ENCODE data around the gene MBTD1. TPM values are rescaled to one million over a fixed set of nuclear protein-coding genes. Genes with fewer than 3 reads are reported as not detected.
A peak's percentile ranks its signal among the peaks of the same experiment; 100 is the strongest.
"Not testable (repeated sequence)": the region's sequence is repeated elsewhere in the genome, so short reads cannot be mapped to it uniquely, and the experiment has no call there.

The MBTD1 gene
- total and polyA plus RNA-seq, 9 donors, result 17.3 to 25.0 (median 20.6) TPM

DNA sequence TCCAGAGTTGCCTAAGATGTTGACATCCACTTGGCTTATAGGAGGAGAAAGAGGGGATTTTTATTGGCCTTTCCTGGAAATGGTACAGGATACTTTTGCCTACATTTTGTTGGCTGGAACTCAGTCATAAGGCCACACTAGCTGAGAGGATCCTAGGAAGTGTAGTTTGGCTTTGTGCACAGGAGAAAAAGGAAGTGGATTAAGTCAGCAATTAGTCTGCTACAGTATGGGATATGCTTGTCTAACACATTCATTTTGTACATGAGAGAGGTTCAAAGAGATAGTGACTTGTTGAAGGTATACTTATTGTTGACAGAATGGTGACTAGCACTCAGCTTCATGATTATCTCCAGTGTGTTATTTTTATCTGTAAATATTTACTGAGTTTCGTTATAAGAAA lies 10.8 kb upstream of the MBTD1 start:
- no peak overlapping the region for H3K27ac ChIP-seq (ENCODE audit: low read length)
- H3K4me3 ChIP-seq (ENCODE audit: low read length), result no peak overlapping the region
- no peaks in the 10 kb centered on the region for H3K4me1 ChIP-seq (ENCODE audit: control insufficient read depth, insufficient read depth, low read length)
- DNase-seq, result no peak
- peaks cover 32% of the 10 kb centered on the region for H3K36me3 ChIP-seq (ENCODE audit: control insufficient read depth, insufficient read depth, low read length)
- no peaks in the 10 kb centered on the region for H3K9me3 ChIP-seq (replicated peaks; ENCODE audit: control insufficient read depth, low read depth, low read length)
- H3K27me3 ChIP-seq (ENCODE audit: control insufficient read depth, insufficient read depth, low read length), result no peaks in the 10 kb centered on the region
- no CpG with 5 or more reads among the region's 1 CpG for WGBS (ENCODE audit: insufficient coverage)

DNA sequence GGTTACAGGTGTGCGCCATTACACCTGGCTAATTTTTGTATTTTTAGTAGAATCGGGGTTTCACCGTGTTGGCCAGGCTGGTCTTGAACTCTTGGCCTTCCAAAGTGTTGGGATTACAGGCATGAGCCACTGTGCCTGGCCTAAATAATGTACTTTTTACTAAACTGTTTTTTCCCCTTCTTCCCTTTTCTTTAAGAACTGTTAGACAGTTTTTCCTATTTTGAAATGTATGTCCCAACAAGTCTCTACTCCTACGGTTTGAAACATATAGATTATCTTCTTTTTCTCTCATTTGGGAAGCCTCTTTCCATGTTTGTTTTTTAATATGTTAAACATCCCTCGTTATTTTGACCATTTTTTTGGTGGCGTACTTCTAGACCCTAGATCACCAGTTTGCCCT lies 10.1 kb upstream of the MBTD1 start:
- Histone ChIP-seq H3K4me1 (ENCODE audit: control insufficient read depth, insufficient read depth, low read length) (no peaks in the 10 kb centered on the region), H3K27ac (ENCODE audit: low read length) (no peak overlapping the region), H3K9me3 (replicated peaks; ENCODE audit: control insufficient read depth, low read depth, low read length) (no peaks in the 10 kb centered on the region), H3K27me3 (ENCODE audit: control insufficient read depth, insufficient read depth, low read length) (no peaks in the 10 kb centered on the region), H3K36me3 (ENCODE audit: control insufficient read depth, insufficient read depth, low read length) (peaks cover 32% of the 10 kb centered on the region), H3K4me3 (ENCODE audit: low read length) (no peak overlapping the region)
- DNase-seq, result no peak
- no CpG with 5 or more reads among the region's 6 CpGs for WGBS (ENCODE audit: insufficient coverage)

DNA sequence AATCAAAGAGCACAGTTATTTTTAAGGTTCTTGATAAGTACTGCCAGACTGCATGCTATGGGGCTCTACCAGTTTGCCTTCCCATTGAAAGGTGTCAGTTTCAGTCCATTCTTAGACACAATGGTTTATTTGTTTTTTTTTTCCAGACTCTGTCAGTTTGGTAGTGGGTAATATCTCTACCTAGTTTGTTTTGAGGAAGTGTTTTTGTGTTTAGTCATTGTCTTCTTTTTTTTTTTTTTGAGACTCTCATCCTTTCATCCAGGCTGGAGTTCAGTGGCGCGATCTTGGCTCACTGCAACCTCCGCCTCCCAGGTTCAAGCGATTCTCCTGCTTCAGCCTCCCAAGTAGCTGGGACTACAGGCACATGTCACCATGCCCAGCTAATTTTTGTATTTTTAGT lies 4.6 kb upstream of the MBTD1 start:
- H3K4me1 ChIP-seq (ENCODE audit: control insufficient read depth, insufficient read depth, low read length), result peaks cover 10% of the 10 kb centered on the region
- H3K27ac ChIP-seq (ENCODE audit: low read length); DNase-seq; H3K4me3 ChIP-seq (ENCODE audit: low read length); H3K9me3 ChIP-seq (replicated peaks; ENCODE audit: control insufficient read depth, low read depth, low read length); H3K27me3 ChIP-seq (ENCODE audit: control insufficient read depth, insufficient read depth, low read length): not testable (repeated sequence)
- no CpG with 5 or more reads among the region's 4 CpGs for WGBS (ENCODE audit: insufficient coverage)
- peaks cover 22% of the 10 kb centered on the region for H3K36me3 ChIP-seq (ENCODE audit: control insufficient read depth, insufficient read depth, low read length)

DNA sequence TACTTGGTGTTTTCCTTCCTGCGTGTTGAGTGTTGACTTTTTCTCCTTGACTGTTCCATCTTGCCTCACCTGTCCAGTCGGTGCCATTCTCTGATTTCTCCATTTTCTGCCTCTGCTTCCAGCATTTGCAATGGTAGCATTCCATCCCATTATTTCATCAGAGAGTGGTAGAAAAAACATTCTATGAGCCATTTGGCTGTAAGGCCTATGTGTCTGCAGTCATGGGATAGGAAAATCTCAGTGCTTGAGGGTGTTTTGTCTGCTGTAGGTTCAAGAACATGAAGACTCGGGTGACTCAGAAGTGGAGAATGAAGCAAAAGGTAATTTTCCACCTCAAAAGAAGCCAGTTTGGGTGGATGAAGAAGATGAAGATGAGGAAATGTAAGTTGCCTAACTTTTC lies 3.2 kb upstream of the MBTD1 start:
- Histone ChIP-seq H3K4me3 (ENCODE audit: low read length) (no peak overlapping the region), H3K27me3 (ENCODE audit: control insufficient read depth, insufficient read depth, low read length) (no peaks in the 10 kb centered on the region), H3K27ac (ENCODE audit: low read length) (no peak overlapping the region), H3K9me3 (replicated peaks; ENCODE audit: control insufficient read depth, low read depth, low read length) (no peaks in the 10 kb centered on the region), H3K36me3 (ENCODE audit: control insufficient read depth, insufficient read depth, low read length) (peaks cover 14% of the 10 kb centered on the region), H3K4me1 (ENCODE audit: control insufficient read depth, insufficient read depth, low read length) (peaks cover 17% of the 10 kb centered on the region)
- no peak for DNase-seq
- 67% methylated on average over 1 of the region's 3 CpGs for WGBS (ENCODE audit: insufficient coverage)

DNA sequence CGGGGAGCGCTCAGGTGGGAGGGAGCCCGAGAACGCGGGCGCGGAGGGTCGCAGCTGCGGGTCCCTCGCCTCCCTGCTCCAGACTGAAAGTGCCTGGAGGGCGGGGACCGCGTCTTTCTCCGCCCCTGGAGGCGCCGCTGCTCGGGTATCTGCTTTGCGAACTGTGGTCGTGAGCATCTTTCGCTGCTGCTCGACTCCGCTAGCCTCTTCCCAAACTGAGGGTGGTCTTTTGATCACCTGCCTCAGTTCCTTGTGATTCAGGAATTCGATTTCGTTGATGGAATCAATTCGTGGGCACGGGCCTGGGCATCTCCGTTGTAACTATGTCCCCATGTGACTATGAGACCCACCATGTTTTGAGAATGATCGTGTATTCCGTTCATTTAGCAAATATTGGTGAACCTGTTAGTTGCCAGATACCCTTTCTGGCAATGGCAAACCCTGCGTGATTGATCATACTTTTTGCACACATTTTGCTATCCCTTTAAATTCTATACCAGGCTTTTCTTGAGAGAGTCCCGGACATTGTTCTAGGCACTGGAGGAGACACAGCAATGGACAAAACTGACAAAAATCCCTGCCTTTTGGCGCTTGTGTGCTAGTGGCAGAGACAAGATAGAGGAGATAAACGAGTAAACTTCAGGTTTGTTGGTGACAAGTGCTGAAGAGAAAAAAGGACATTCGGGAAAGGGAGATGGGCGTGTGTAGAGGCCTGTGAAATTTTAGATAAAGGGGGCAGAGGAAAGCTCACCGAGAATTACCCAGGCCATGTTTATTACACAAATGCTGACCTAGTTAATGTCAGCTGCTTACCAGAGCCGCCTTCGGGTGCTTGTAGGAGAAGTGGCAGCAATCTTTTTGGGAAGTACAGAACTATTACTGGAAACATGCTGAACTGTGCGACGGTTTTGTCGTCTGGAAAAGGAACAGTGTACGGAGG lies 1.4 kb upstream of the MBTD1 start:
- H3K4me3 ChIP-seq (ENCODE audit: low read length), result peak overlapping the region; percentile 91
- peaks cover 10% of the 10 kb centered on the region for H3K36me3 ChIP-seq (ENCODE audit: control insufficient read depth, insufficient read depth, low read length)
- H3K9me3 ChIP-seq (replicated peaks; ENCODE audit: control insufficient read depth, low read depth, low read length), result no peaks in the 10 kb centered on the region
- peaks cover 17% of the 10 kb centered on the region for H3K4me1 ChIP-seq (ENCODE audit: control insufficient read depth, insufficient read depth, low read length)
- 7% methylated on average over 39 of the region's 42 CpGs for WGBS (ENCODE audit: insufficient coverage)
- no peaks in the 10 kb centered on the region for H3K27me3 ChIP-seq (ENCODE audit: control insufficient read depth, insufficient read depth, low read length)
- DNase-seq, result peak; percentile 75
- H3K27ac ChIP-seq (ENCODE audit: low read length), result peak overlapping the region; percentile 78

DNA sequence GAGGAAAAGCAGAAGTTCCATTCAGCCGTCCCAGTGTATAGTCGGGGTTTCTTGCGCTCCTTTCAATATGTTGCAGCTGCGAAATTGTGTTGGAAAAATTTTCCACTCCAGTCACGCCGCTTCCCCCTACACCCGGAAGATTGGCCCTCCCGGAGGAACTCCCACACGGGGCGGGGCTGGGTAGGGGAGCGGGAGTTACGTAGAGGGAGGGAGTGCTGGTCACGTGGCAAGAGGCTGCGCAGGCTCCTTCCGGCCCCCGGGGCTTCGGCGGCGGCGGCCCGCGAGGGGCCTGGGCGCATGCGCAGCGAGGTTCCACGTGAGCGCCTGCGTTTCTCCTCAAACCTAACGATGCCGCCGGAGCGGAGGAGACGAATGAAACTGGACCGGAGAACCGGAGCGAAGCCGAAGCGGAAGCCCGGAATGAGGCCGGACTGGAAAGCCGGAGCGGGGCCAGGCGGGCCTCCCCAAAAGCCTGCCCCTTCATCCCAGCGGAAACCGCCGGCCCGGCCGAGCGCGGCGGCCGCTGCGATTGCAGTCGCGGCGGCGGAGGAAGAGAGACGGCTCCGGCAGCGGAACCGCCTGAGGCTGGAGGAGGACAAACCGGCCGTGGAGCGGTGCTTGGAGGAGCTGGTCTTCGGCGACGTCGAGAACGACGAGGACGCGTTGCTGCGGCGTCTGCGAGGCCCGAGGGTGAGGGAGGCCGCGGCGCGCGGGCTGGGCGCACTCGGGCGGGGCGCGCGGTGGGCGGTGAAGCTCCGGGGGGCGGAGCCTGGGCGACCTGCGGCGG lies 581 bp upstream of the MBTD1 start, which contains the start of gene UTP18:
Gene UTP18, plus strand, starts transcription at position 310 of the 787 bp plus-strand sequence. Its CDS starts 39 bp downstream, at position 349.
- H3K4me3 ChIP-seq (ENCODE audit: low read length), result peak within 1 kb of the TSS; percentile 91
- DNase-seq, result peak; percentile 99
- peak within 1 kb of the TSS; percentile 100 for H3K27ac ChIP-seq (ENCODE audit: low read length)
- peaks cover 17% of the 10 kb centered on the region for H3K4me1 ChIP-seq (ENCODE audit: control insufficient read depth, insufficient read depth, low read length)
- H3K9me3 ChIP-seq (replicated peaks; ENCODE audit: control insufficient read depth, low read depth, low read length), result no peaks in the 10 kb centered on the region
- no peaks in the 10 kb centered on the region for H3K27me3 ChIP-seq (ENCODE audit: control insufficient read depth, insufficient read depth, low read length)
- under 1% methylated on average over 85 of the region's 93 CpGs for WGBS (ENCODE audit: insufficient coverage)
- peaks cover 12% of the 10 kb centered on the region for H3K36me3 ChIP-seq (ENCODE audit: control insufficient read depth, insufficient read depth, low read length)

DNA sequence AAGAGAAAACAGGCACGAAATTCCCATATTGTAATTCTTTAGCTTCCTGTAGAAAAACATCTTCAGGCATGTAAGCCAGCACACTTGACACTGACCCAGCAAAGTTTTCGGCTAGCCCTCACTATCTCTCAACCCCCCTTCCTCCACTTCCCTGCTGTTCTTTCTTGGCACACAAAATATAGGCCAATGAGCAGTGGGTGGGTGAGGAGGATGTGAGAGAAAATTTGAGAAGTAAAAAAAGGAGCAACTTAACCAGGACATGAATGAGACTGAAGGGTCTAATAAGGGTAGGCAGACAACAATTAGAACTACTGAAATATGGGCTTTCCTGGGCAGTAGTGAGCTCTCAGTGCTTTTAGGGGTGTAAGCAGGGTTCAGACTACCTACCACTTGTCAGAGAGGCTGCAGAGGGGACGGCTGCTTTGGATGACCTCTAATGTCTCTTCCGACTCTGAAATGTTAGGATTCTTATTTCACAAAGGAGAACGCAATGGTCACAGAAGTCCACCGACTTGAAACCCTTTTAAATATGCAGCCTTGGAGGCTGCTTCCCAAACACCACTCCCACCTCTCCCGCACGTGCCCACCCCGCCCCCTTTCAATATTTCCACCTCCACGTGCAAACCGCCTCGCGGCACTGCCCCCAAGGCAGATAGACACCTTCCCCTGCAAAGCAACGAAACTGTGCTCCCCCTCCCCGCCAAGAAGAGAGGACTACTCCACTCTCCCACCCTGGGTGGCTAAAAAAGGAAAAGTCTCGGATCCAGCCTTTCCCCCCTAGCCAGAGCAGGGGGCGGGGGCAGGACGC lies 889 bp downstream of the MBTD1 start:
- peak; percentile 59 for DNase-seq
- peaks cover 9% of the 10 kb centered on the region for H3K36me3 ChIP-seq (ENCODE audit: control insufficient read depth, insufficient read depth, low read length)
- no peaks in the 10 kb centered on the region for H3K9me3 ChIP-seq (replicated peaks; ENCODE audit: control insufficient read depth, low read depth, low read length)
- peak overlapping the region; percentile 100 for H3K27ac ChIP-seq (ENCODE audit: low read length)
- peaks cover 17% of the 10 kb centered on the region for H3K4me1 ChIP-seq (ENCODE audit: control insufficient read depth, insufficient read depth, low read length)
- WGBS (ENCODE audit: insufficient coverage), result 0% methylated on average over 6 of the region's 18 CpGs
- H3K4me3 ChIP-seq (ENCODE audit: low read length), result peak overlapping the region; percentile 91
- H3K27me3 ChIP-seq (ENCODE audit: control insufficient read depth, insufficient read depth, low read length), result no peaks in the 10 kb centered on the region

DNA sequence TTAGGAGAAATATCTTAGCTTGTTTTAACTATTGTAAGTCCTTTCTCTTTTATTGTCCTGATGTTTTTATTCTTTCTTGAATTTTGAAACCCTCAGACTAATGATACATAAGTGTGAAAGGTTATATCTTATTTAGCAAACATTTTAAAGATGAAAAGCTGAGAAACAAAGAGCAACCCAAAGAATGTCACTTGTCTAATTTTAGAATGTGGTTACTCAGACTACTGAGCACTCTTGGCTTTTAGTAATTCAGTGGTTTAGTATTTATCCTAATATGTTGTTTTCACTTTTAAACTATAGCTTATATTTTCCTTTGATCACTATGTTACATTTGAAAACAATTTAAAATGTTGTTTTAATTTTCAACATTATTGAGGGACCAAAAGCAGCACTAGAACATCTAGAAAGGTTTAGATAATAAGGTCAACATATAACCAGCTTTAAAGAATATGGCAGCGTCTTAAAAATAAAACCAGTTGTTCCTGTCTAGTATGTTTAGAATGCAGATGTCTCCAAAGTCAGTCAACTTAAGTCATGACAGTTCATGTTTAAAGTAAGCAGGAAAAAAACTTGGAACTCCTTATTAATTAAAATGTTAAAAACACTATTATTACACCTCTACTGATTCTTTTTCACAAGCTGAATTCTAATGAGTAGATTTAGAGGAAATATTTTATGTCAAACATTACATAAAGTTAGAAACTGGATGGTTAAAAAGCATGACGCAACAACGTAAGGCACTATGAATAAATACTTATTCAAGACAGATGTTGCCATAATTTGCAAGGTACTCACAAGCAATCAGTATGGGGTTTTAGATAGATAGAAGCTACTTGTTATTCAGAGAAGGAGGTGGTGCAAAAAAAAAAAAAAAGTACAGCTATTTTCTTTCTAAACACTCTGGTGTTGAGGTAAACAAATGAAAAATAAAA lies 2.4 kb downstream of the MBTD1 start:
- no peak overlapping the region for H3K4me3 ChIP-seq (ENCODE audit: low read length)
- no peak for DNase-seq
- no CpG with 5 or more reads among the region's 3 CpGs for WGBS (ENCODE audit: insufficient coverage)
- peaks cover 6% of the 10 kb centered on the region for H3K36me3 ChIP-seq (ENCODE audit: control insufficient read depth, insufficient read depth, low read length)
- H3K9me3 ChIP-seq (replicated peaks; ENCODE audit: control insufficient read depth, low read depth, low read length), result no peaks in the 10 kb centered on the region
- no peaks in the 10 kb centered on the region for H3K27me3 ChIP-seq (ENCODE audit: control insufficient read depth, insufficient read depth, low read length)
- no peak overlapping the region for H3K27ac ChIP-seq (ENCODE audit: low read length)
- H3K4me1 ChIP-seq (ENCODE audit: control insufficient read depth, insufficient read depth, low read length), result peaks cover 17% of the 10 kb centered on the region

DNA sequence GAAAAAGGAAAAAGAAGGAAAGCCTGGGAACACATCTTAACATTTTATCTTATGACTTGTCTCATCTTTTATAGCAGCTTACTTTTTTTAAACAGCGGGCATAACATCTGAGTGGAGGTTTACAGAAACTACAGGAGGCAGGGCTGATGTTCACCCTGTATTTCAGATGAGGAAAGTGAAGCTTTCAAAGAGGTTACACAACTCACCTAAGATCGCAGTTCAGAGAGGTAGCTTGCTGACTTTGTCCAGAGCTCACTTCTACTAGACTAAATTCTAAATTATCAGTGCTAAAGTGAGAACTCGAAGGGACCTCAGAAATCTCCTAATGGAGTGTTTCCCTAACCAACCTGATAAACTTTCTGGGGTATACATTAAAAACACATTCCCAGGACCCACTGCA lies 3.7 kb downstream of the MBTD1 start:
- Histone ChIP-seq H3K27ac (ENCODE audit: low read length) (no peak overlapping the region), H3K4me1 (ENCODE audit: control insufficient read depth, insufficient read depth, low read length) (peaks cover 8% of the 10 kb centered on the region), H3K4me3 (ENCODE audit: low read length) (no peak overlapping the region), H3K9me3 (replicated peaks; ENCODE audit: control insufficient read depth, low read depth, low read length) (peaks cover 2% of the 10 kb centered on the region), H3K36me3 (ENCODE audit: control insufficient read depth, insufficient read depth, low read length) (peaks cover 14% of the 10 kb centered on the region), H3K27me3 (ENCODE audit: control insufficient read depth, insufficient read depth, low read length) (no peaks in the 10 kb centered on the region)
- no peak for DNase-seq
- 100% methylated on average over 1 of the region's 3 CpGs for WGBS (ENCODE audit: insufficient coverage)
